ENCODE data around the gene CASP8AP2.
"Not testable (repeated sequence)": the region's sequence is repeated elsewhere in the genome, so short reads cannot be mapped to it uniquely, and the experiment has no call there.

The CASP8AP2 gene

DNA sequence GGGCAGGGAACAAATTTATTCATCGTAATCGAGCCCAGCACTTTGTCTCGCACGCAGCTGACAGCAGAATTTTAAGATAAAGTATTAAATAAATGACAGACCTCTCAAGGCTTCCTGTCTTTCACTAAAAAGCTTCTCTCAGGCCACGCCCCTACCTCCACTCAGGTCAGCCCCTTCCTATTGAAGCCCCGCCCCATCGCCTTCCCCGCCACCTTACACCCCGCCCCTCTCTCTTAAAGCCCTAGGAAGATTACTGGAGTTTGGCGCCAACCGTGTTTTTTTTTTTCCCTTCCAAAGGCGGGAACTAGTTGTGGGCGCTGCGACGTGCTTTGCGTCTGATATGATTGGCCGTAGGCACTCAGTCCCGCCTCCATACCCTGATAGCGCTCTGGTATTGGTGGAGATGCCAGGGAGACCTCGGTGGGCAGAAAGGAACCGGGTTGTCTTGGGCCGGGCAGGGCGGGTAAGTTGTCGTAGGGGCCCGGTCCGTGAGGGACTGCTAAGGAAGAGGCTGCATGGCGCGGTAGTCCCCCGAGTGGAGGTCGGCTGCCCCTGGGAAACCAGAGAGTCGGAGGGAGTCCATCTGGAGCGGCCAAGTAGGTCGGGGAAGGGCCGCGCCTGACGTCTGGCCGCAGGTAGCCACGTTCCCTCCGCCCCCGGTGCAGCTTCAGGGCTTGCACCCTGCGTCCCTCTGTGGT is at the start of gene CASP8AP2:
Gene CASP8AP2, plus strand, starts transcription at position 409 of the 698 bp plus-strand sequence.
- H3K4me2 ChIP-seq, result peak within 1 kb of the TSS; percentile 71 to 90 (median 83)
- H3K4me1 ChIP-seq, result peaks cover 11 to 17% (median 15%) of the 10 kb centered on the region in 10 experiments
- peak within 1 kb of the TSS; percentile 76 to 91 (median 84) for H3K9ac ChIP-seq
- H3K36me3 ChIP-seq, result peaks cover 0 to 26% (median 3%) of the 10 kb centered on the region in 11 experiments; a peak in 6 of 22 replicates
- H4K20me1 ChIP-seq, result no peaks in the 10 kb centered on the region
- H3K4me3 ChIP-seq, result peak within 1 kb of the TSS; percentile 67 to 82 (median 76)
- H3K27ac ChIP-seq, result peak within 1 kb of the TSS; percentile 16 to 85 (median 79); a peak in 20 of 22 replicates
- no peak for TF ChIP-seq Cebpa-rat (IDR thresholded peaks at IDR 0.05)
- no peaks in the 10 kb centered on the region for H3K27me3 ChIP-seq
- no peaks in the 10 kb centered on the region for H3K9me3 ChIP-seq (replicated peaks in 1 of 11)

DNA sequence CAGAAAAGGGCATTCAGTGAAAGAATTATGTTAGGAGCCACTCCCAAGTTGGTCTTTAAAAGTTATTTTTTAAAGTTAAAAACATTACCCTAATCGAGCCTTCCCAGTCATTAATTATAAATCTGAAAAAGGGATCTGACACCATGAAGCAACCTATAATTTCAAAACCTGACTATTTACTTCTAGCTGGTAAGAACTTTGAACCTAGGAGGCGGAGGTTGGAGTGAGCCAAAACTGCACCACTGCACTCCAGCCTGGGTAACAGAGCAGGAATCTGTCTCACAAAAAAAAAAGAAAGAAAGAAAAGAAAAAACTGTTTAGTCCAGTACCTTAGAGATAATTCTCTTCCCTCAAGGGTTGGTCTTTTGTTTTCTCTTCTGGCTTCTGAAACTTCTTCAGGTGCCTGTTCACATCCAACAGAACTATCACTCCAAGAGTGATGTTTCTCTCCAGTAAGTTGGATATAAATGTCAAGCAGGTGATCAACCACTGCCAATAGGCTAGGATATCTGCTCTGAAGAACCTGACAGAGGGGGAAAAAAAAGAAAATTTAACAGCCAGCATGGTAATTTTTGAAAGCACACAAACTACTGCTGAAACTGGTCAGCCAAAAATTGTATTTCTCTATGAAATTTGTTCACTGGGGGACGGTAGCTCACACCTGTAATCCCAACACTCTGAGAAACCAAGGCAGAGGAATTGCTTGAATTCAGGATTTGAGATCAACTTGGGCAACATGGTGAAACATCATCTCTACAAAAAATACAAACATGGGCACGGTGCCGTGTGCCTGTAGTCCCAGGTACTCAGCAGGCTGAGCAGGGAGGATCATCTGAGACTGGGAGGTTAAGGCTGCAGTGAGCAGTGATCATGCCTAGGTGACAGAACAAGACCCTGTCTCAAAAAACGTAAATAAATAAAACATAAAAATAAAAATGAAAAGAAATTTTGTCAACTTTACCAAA is 48.3 kb upstream of the CASP8AP2 start:
- peaks cover 40 to 95% (median 83%) of the 10 kb centered on the region in 11 experiments for H3K36me3 ChIP-seq
- no peak for TF ChIP-seq Cebpa-rat (IDR thresholded peaks at IDR 0.05)
- no peak overlapping the region for H3K4me3 ChIP-seq
- no peaks in the 10 kb centered on the region for H3K4me1 ChIP-seq
- no peaks in the 10 kb centered on the region for H3K27me3 ChIP-seq
- H3K27ac ChIP-seq, result no peak overlapping the region
- H3K4me2 ChIP-seq, result no peak overlapping the region
- peaks cover 8 to 21% (median 16%) of the 10 kb centered on the region in 11 experiments; a peak in 20 of 22 replicates for H3K9me3 ChIP-seq (replicated peaks in 1 of 11)
- H3K9ac ChIP-seq, result no peak overlapping the region
- no peaks in the 10 kb centered on the region for H4K20me1 ChIP-seq

DNA sequence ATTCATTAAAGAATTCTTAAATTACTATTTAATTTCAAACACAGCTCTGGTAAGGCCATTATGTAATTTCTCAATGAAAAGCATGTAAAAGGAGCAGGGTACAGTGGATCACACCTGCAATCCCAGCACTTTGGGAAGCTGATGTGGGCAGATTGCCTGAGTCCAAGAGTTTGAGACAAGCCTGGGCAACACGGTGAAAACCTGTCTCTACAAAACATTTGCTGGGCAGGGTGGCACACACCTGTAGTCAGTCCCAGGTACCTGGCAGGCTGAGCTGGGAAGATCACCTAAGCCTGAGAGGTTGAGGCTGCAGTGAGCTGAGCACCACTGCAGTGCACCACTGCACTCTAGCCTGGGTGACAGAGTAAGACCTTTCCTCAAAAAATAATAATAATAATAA is 47.5 kb upstream of the CASP8AP2 start:
- no peak overlapping the region for H3K27ac ChIP-seq
- H3K27me3 ChIP-seq, result no peaks in the 10 kb centered on the region
- H3K36me3 ChIP-seq, result peaks cover 43 to 94% (median 82%) of the 10 kb centered on the region in 11 experiments
- H3K4me2 ChIP-seq, result no peak overlapping the region
- no peak overlapping the region for H3K4me3 ChIP-seq
- H3K9me3 ChIP-seq (replicated peaks in 1 of 11), result peaks cover 8 to 21% (median 16%) of the 10 kb centered on the region in 11 experiments; a peak in 20 of 22 replicates
- H4K20me1 ChIP-seq, result no peaks in the 10 kb centered on the region
- no peaks in the 10 kb centered on the region for H3K4me1 ChIP-seq
- TF ChIP-seq Cebpa-rat (IDR thresholded peaks at IDR 0.05), result no peak
- H3K9ac ChIP-seq, result no peak overlapping the region

DNA sequence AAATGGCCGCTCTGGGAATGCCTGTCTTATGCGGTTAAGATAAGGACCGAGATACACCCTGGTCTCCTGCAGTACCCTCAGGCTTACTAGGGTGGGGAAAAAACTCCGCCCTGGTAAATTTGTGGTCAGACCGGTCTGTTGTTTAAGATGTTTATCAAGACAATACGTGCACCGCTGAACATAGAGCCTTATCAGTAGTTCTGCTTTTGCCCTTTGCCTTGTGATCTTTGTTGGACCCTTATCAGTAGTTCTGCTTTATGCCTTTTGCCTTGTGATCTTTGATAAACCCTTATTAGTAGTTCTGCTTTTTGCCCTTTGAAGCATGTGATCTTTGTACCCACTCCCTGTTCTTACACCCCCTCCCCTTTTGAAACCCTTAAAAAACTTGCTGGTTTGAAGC is 46.4 kb upstream of the CASP8AP2 start:
- not testable (repeated sequence) for H3K4me1 ChIP-seq, H3K4me2 ChIP-seq, H3K9ac ChIP-seq, H3K27me3 ChIP-seq, H4K20me1 ChIP-seq, H3K4me3 ChIP-seq, H3K27ac ChIP-seq
- Histone ChIP-seq H3K36me3 (peaks cover 51 to 95% (median 87%) of the 10 kb centered on the region in 11 experiments), H3K9me3 (replicated peaks in 1 of 11) (peaks cover 8 to 21% (median 16%) of the 10 kb centered on the region in 11 experiments; a peak in 20 of 22 replicates)

DNA sequence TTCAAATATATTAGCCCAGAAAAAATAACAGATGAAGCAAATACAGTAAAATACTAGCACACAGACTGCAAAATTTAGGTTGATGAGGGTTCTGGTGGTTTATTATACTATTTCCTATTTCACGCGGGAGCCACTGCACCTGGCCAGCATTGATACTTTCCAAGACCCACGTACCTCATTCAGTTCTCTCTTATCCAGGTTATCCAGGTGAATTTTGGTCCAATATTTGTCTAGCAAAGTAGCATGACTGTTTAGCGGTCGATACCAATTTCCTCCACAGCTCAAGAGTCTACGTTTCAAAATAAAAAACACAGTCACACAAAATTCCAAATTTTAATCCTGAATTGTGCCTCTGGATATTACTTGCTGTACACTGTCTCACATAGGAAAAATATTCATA is 44.8 kb upstream of the CASP8AP2 start:
- no peak overlapping the region for H3K27ac ChIP-seq
- no peak overlapping the region for H3K4me3 ChIP-seq

DNA sequence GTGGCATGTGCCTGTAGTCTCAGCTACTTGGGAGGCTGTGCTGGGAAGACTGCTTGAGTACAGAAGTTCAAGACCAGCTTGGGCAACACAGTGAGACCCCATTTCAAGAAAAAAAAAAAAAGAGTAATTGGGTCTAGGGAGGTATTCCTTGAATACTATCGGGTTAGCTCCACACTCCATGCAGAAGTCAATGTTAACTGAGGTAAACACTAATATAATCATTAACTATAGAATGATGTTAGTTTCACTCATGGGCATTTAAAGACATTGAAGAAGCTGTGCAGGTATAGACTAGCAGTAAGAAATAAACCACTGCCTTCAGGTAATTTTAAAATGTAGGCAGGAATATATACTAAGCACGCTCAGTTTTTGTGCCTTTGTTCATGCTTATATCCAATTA is 42.7 kb upstream of the CASP8AP2 start:
- TF ChIP-seq Cebpa-rat (IDR thresholded peaks at IDR 0.05), result no peak
- H3K36me3 ChIP-seq, result peaks cover 39 to 98% (median 82%) of the 10 kb centered on the region in 11 experiments

More for the DNA sequence above, 44.8 kb upstream of the CASP8AP2 start:
- no peaks in the 10 kb centered on the region for H3K4me1 ChIP-seq
- no peak for TF ChIP-seq Cebpa-rat (IDR thresholded peaks at IDR 0.05)
- H3K4me2 ChIP-seq, result no peak overlapping the region
- no peaks in the 10 kb centered on the region for H3K27me3 ChIP-seq
- H3K36me3 ChIP-seq, result peaks cover 48 to 100% (median 94%) of the 10 kb centered on the region in 11 experiments
- H3K9ac ChIP-seq, result no peak overlapping the region
- peaks cover 8 to 21% (median 16%) of the 10 kb centered on the region in 11 experiments; a peak in 20 of 22 replicates for H3K9me3 ChIP-seq (replicated peaks in 1 of 11)
- no peaks in the 10 kb centered on the region for H4K20me1 ChIP-seq

DNA sequence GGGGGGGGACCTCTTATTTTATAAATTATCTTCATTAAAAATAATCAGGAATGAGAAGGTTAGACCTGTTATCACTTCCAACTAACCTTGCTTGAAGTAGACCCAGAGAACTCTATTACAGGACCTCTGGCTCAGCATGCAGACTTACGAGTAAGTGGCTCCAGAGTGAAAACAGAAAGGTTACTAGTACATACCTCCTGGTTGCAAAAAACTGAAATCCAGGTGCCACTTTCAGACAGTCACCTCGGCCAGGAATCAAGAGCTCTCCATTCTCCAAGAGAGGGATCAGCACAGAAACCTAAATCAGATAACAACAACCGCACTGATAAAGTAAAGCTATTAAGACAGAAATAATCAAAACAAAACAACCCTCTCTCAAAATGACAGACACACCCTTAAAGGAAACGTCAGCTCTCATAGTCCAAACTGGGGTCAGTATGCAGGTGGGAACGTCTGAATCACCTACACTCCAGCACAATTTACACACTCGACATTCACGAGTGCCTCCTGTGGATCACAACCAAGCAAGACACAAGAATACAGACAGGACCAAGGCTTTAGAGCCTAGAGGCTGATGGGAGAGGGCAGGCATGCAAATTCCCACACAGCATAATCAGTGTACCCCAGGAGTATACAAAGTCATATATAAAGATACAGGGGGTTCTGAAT is 41.9 kb upstream of the CASP8AP2 start:
- Histone ChIP-seq H3K4me1 (peaks cover 0 to 2% (median 0%) of the 10 kb centered on the region in 10 experiments; a peak in 2 of 20 replicates), H3K27me3 (no peaks in the 10 kb centered on the region), H3K4me3 (no peak overlapping the region), H3K9ac (no peak overlapping the region), H3K9me3 (replicated peaks in 1 of 11) (peaks cover 8 to 21% (median 16%) of the 10 kb centered on the region in 11 experiments; a peak in 20 of 22 replicates), H3K27ac (no peak overlapping the region), H3K4me2 (no peak overlapping the region), H3K36me3 (peaks cover 38 to 98% (median 80%) of the 10 kb centered on the region in 11 experiments), H4K20me1 (peaks cover 0 to 2% (median 0%) of the 10 kb centered on the region in 11 experiments; a peak in 2 of 22 replicates)
- no peak for TF ChIP-seq Cebpa-rat (IDR thresholded peaks at IDR 0.05)

More for the DNA sequence above, 42.7 kb upstream of the CASP8AP2 start:
- Histone ChIP-seq H3K27me3 (no peaks in the 10 kb centered on the region), H3K4me2 (no peak overlapping the region), H3K9ac (no peak overlapping the region), H3K27ac (no peak overlapping the region), H3K4me1 (no peaks in the 10 kb centered on the region), H3K4me3 (no peak overlapping the region), H4K20me1 (no peaks in the 10 kb centered on the region), H3K9me3 (replicated peaks in 1 of 11) (peaks cover 8 to 21% (median 16%) of the 10 kb centered on the region in 11 experiments; a peak in 20 of 22 replicates)

DNA sequence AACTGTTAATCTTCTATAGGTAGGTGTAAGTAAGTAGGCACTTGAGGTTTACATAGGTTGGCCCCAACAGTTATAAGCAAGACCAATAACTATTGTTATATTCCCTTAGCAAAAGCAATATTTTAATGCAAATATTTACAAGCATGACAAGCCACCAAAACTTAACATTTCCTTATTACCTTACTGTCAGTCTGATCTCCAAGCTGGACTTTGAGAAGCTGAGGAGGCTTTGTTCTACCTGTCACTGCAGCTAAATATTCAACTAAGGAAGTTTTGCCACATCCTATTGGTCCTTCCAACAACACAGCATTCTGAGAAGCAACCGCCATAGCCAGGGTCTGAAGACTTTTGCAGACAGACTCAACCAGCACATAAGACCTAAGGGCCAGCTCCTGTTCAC is 39.7 kb upstream of the CASP8AP2 start:
- H3K9ac ChIP-seq, result no peak overlapping the region
- H3K4me2 ChIP-seq, result no peak overlapping the region
- no peaks in the 10 kb centered on the region for H3K27me3 ChIP-seq
- H4K20me1 ChIP-seq, result peaks cover 0 to 24% (median 18%) of the 10 kb centered on the region in 11 experiments; a peak in 14 of 22 replicates
- no peak for TF ChIP-seq Cebpa-rat (IDR thresholded peaks at IDR 0.05)
- H3K4me1 ChIP-seq, result peaks cover 19 to 24% (median 20%) of the 10 kb centered on the region in 10 experiments
- no peak overlapping the region for H3K27ac ChIP-seq
- H3K9me3 ChIP-seq (replicated peaks in 1 of 11), result peaks cover 0 to 2% (median 0%) of the 10 kb centered on the region in 11 experiments; a peak in 1 of 22 replicates
- no peak overlapping the region for H3K4me3 ChIP-seq
- peaks cover 34 to 86% (median 63%) of the 10 kb centered on the region in 11 experiments for H3K36me3 ChIP-seq
